ENCODE measurements around the gene MBD2. TPM values are rescaled to one million over a fixed set of nuclear protein-coding genes. Genes with fewer than 3 reads are reported as not detected.
"Not testable (repeated sequence)": the region's sequence is repeated elsewhere in the genome, so short reads cannot be mapped to it uniquely, and the experiment has no call there.

MBD2 gene
- total RNA-seq, 1 experiment from 2014 or later = 36.0 TPM

DNA sequence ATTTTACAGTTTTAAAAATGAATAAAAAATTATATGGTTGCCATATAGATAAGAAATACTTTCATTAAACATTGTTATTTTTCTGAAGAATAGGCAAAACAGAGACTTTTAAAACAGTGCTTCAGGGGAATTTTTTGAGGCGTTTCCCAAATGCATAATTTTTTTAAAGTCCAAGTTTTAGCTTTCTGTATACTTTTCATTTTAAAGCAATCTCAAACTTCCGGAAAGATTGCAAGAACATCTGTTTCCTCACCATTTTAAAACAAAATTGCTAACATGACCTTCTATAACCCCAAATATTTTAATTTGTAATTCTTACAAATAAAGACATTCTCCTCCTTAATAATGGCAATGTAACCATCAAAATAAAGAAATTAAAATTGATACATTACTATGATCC is 15.1 kb upstream of the MBD2 start:
- no peak for DNase-seq (ENCODE audit: low spot score)
- in situ Hi-C loops (cut with HindIII; ENCODE audit: low sequenced_read_pairs) = no loop called here

DNA sequence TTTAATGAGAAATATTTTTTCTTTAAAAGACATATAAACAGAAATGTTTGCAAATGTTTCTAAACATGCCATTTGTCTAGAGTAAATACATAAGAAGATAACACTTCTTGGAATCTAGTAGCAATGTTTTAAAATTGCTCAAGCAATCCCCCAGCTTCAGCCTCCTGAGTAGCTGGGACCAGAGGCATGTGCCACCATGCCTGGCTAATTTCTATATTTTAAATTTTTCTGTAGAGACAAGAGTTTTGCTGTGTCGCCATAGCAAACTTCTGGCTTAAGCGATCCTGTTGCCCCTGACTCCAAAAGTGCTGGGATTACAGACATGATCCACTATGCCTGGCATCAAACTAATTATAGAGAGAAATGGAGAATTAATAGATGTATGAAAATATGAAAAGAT is 14.6 kb upstream of the MBD2 start:
- in situ Hi-C loops (cut with HindIII; ENCODE audit: low sequenced_read_pairs) = no loop called here
- DNase-seq (ENCODE audit: low spot score) = no peak

DNA sequence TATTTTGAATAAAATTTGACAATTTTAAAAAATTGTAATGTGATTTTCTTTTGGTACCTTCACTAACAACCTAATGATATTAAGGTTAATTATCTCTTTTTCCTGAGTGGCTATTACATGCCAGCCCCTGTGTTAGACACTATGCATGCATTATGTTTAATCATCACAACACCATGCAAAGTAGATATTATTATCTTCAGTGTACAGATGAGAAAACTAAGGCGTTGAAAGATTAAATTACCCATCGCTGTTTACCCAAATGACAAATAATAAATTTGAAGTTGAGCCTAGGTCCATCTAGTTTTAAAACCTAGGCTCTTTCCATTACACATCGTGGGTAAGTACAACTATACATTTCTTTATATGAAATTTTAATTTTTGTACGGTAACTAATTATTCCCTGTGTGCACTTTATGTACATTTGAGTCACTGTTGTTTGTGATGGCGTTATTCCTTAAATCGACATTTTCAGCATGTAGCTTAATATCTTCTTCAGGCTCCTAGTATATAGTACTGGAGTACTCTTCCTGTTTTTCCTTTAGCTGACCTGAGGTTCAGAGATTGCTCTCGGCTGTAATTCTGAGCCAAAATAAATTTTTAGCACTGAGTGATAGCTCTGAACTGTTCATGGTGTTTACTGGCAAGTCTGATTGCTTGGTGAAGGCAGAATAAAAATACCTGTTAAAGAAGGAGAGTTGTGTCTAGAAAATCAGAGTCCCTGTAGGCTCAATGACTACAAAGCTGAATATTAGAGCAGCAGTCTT is 13.9 kb upstream of the MBD2 start:
- in situ Hi-C loops (cut with HindIII; ENCODE audit: low sequenced_read_pairs) = no loop called here
- no peak for DNase-seq (ENCODE audit: low spot score)

DNA sequence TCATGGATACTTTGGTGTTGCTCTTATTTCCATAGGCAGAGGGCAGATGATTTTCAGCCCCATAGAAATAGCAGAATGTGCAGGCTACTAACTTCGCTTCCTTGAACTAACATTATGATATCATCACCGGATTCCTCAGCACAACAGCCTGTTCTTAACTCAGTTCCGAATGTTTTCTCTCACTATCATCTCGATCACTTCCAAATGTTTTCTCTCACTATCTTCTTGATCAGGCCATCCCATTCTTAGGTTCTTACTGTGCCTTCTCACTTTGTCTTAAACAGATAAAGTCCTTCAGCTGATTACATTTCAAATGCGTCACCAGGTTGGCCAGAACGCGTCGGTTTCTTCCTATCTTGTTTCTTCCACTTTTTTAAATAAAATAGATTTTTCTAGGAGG is 11.4 kb upstream of the MBD2 start:
- in situ Hi-C loops (cut with HindIII; ENCODE audit: low sequenced_read_pairs) = no loop called here
- DNase-seq (ENCODE audit: low spot score) = no peak

DNA sequence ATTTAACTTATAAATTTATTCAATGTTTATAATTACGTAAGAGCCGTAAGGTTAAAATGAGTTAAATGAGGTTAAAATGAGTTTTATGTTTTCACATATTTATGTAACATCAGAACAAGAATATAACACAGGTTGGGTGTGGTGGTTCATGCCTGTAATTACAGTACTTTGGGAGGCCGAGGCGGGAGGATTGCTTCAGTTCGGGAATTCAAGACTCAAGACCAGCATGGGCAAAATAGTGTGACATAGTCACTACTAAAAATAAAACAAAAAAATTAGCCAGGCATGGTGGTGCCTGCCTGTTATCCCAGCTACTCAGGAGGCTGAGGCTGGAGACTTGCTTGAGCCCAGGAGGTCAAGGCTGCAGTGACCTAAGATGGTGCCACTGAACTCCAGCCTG is 9.3 kb upstream of the MBD2 start:
- no peak for DNase-seq (ENCODE audit: low spot score)
- in situ Hi-C loops (cut with HindIII; ENCODE audit: low sequenced_read_pairs) = no loop called here

DNA sequence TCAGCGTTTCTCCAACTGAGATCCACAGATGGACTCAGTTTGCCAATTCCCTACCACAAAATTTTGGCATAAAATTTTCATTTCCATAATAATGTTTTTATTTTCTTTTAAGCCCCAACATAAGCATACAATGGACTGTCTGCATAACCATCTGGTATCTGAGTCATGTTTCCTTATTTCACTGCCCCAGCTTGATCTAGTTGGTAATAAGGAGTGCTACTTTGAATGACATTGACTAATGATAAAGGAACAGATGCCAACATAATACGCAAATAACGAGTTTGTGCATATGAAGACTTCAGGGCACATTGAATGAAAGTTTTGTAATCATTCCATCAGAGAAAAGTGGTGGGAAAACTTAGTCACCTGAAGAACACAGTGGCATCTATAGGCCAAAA is 8.8 kb upstream of the MBD2 start:
- in situ Hi-C loops (cut with HindIII; ENCODE audit: low sequenced_read_pairs) = no loop called here

DNA sequence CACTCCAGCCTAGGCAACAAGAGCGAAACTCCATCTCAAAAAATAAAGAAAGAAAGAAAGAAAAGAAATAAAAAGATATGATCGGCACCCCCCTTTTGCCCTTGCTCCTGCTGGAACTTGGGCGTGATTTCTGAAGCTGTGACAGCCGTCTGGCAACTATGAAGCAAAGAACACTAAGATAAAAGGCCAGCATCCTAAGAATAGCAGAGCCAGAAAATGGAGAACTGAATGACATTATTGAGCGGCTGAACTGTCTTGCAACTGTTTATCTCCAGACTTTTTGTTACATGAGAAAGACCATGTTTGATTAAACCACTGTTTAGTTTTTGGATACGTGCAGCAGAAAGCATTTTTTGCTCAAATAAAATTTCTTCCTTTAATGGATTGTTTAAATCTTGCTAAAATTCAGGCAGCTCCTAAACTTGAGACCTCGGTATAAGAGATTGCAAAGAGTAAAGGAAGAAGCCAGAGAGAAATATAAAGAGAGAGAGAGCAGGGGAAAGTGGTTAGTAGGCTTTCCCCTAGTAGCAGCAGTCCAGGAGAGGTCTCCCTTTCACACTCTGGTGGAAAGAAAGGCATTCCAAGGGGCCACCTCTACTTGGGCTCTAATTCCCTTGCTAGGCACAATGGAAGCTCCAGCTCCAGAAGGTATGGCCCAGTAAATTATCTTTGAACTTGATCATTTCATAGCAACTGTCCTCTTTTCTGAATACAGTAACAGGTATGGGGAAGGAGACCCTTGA is 8.2 kb upstream of the MBD2 start:
- in situ Hi-C loops (cut with HindIII; ENCODE audit: low sequenced_read_pairs) = no loop called here
- DNase-seq (ENCODE audit: low spot score) = no peak

More for the DNA sequence above, 8.8 kb upstream of the MBD2 start:
- no peak for DNase-seq (ENCODE audit: low spot score)

DNA sequence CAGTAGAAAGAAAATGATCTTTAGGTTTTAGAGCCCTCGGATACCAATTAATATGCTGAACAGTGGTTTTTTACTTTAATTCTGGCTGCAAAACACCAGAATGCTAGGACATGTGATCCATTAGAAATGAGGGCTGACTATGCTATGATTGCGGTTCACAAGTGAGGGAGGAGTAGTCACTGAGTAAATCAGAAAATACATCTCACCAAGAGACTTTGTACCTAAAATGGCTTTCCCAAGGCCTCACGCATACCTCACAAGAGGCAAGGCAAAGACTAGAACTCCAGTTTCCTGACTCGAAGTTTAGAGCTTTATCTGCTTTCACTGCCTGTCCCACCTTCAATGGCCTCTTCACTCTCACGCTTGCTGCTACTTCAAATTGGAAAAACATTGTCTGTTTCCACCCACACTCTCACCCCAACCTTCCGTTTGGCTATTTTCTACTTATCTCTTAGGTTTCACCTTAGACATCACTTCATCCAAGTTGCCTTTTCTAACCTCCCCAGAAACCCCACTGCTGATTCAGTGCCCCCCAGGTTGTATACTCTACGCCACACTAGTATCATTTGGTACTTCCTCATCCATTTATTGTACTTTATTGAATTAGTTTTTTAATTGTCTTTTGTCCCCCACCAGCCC is 5.1 kb upstream of the MBD2 start:
- in situ Hi-C loops (cut with HindIII; ENCODE audit: low sequenced_read_pairs) = no loop called here
- no peak for DNase-seq (ENCODE audit: low spot score)

DNA sequence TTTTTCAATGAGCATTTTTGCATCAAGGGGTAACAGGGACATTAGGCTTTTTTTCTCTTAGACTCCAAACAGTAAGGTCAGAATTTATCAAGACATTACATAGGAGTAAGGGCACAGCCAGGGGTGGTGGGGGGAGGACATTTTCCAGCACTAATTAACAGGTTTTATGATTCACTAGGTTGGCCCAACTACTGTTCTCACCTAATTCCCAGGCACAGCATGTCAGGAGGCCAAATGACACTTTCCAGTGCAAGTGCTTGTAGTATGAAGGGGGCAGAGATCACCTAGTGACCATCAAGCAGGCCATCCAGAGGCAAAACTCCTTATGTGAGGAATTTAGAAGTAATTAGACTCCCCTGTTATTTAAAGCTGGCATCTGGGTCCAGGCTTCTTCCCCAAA is 3.9 kb upstream of the MBD2 start:
- in situ Hi-C loops (cut with HindIII; ENCODE audit: low sequenced_read_pairs) = no loop called here

DNA sequence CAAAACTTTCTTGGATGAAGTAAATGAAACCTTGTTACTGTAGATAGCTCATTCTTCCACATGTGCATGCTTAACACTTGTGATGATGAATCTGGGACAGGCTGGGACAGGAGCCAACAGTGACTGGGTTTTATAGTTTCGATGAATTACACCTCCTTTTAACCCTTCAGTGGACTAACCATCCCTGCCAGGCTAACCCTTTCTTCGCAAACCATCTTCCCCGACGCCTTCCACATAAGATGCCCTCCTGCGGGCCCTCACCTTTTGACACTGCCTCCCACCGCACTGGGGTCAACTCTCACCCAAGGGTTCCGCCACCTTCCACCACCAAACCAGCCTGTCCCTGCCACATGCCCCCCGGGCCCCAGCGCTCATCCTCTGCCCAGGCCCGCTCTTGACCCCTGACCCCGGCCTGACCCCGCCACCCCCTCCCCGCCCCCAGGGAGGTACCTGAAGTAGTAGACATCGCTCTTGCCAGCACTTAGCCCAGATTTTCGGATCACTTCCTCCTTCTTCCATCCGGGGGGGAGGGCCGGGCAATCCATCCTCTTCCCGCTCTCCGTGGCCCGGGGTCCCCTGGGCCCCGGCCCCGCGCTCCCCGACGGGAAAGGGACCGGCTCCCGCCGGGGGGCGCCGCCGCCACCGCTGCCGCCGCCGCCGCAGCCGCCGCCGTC is 764 bp downstream of the MBD2 start:
- in situ Hi-C loops (cut with HindIII; ENCODE audit: low sequenced_read_pairs) = no loop called here
- DNase-seq (ENCODE audit: low spot score) = peak; percentile 49

More for the DNA sequence above, 3.9 kb upstream of the MBD2 start:
- no peak for DNase-seq (ENCODE audit: low spot score)

DNA sequence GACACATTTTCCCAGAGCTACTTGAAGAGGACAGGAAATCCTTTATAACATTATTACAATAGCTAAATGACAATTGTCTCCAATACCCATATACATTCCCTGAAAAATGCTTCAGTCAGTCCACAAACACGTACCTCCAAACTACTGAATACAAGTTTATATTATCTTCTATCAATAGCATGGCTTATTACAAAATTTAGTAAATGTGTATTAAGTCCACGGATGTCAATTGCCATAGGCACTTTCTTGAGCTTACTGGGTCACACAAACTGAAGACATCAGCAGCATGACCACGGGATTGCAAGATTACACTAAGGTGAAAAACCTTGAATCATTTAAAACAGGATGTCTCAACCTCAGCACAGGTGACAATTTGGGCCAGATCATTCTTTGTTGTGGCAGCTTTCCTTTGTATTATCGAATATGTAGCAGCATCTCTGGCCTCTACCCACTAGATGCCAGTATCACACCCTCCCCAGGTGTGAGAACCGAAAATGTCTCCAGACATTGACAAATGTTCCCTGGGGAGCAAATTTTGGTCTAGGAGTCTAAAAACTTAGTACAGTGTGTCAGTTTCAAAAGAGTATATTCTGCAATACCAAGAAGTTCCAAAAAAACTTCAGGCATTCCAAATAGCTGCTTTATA is 1.4 kb downstream of the MBD2 start:
- in situ Hi-C loops (cut with HindIII; ENCODE audit: low sequenced_read_pairs) = no loop called here
- DNase-seq (ENCODE audit: low spot score) = peak; percentile 42

DNA sequence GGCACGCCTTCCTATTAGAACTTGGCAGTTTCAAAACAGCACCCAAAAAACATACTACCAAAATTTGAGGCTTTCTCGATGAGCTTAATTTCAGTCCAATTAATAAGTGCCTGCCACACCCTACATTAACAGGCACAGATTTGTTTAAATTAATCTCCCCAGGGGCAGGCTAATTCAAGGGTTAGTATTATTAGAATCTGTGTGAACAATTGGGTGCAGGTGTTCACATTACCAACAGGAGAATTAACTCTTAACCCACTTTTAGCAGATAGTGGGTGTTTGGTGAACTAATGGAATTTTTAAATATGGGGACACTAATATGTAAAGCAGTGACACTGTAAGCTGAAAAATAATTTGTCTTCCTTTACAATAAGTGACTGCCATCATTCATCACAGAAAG is 4.1 kb downstream of the MBD2 start:
- no peak for DNase-seq (ENCODE audit: low spot score)
- in situ Hi-C loops (cut with HindIII; ENCODE audit: low sequenced_read_pairs) = no loop called here

DNA sequence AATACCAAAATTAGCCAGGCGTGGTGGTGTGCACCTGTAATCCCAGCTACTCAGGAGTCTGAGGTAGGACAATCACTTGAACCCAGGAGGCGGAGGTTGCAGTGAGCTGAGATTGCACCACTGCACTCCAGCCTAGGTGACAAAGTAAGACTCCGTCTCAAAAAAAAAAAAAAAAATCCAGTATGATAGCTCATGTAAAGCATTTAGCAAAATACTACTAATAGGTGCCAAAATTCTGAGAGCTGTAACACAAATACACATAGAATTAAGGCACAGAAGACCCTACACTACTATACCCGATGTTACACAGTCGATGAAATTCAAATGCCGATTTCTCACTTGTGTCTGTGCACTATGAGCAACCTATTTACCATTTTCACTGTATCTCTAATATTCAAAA is 5.7 kb downstream of the MBD2 start:
- in situ Hi-C loops (cut with HindIII; ENCODE audit: low sequenced_read_pairs); DNase-seq (ENCODE audit: low spot score): not testable (repeated sequence)

DNA sequence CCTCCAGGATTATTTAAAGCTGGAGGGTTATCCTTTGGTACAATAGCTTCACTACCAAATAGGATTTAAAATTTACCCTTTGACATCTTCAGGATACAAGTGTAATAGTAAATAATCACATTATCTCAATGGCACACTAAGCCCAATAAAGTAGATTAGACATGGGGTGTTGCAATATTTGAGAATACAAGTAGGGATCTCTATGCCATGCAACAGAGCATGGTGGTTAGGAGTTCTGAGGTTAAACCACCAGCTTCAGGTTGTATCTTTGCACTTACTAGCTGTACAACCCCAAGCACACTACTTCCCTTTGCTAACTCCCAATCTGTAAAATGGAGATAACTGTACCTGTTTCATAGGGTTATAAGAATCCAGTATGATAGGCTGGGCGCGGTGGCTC is 6.2 kb downstream of the MBD2 start:
- DNase-seq (ENCODE audit: low spot score) = no peak
- in situ Hi-C loops (cut with HindIII; ENCODE audit: low sequenced_read_pairs) = no loop called here

DNA sequence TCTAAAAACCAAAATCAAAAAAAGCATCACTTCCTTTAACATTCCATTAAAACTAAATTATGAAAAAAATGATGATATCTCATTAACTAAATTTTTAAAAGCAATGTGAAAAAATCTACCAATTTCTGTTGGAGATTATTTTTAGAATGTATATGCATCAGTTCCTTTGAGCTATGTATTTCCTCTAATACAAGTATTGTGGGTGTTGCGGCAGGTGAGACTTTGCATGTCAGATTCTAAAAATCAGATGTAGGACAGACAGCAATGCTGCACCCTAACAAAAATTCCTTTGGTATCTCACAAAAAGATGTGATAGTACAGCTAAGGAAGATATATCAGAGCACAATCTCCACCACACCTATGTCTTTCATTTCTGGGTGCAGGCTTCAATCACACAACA is 6.8 kb downstream of the MBD2 start:
- no peak for DNase-seq (ENCODE audit: low spot score)
- in situ Hi-C loops (cut with HindIII; ENCODE audit: low sequenced_read_pairs) = no loop called here

DNA sequence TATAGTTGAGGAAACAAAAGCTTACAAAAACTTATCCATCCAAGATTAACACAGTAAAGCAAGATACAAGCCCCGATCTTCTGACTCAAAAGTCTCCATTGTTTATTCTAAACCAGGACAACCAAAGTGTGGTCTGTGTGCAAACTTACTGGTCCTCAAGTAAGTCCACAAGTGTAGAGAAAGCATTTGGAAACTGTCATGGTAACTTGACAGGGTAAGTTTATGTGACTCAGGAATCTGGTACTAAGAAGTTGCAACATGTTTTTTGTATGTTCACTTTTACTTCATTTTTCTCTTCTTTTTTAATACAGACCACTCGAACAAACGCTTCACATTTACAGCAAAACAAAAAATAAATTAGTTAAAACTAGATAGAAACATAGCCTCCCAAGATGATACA is 9.4 kb downstream of the MBD2 start:
- in situ Hi-C loops (cut with HindIII; ENCODE audit: low sequenced_read_pairs) = no loop called here
- DNase-seq (ENCODE audit: low spot score) = no peak

DNA sequence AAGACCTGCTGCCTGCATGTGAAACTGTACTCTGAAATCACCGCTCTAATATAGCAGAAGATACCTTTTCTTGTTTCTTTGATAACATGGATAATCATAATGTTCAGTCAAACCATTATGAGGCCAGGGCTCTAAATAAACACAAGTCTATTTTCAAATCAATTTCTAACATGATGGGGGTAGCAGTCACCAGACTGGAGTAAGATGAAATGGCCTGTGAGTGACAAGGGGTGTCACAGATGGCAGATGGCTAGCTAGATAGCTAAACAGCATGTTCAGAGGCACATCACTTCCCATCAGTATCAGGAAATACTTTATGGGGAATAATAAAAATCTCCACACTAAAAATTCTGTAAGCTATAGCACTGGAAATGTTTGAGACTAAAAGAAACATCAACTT is 14.0 kb downstream of the MBD2 start:
- in situ Hi-C loops (cut with HindIII; ENCODE audit: low sequenced_read_pairs) = no loop called here
- no peak for DNase-seq (ENCODE audit: low spot score)

DNA sequence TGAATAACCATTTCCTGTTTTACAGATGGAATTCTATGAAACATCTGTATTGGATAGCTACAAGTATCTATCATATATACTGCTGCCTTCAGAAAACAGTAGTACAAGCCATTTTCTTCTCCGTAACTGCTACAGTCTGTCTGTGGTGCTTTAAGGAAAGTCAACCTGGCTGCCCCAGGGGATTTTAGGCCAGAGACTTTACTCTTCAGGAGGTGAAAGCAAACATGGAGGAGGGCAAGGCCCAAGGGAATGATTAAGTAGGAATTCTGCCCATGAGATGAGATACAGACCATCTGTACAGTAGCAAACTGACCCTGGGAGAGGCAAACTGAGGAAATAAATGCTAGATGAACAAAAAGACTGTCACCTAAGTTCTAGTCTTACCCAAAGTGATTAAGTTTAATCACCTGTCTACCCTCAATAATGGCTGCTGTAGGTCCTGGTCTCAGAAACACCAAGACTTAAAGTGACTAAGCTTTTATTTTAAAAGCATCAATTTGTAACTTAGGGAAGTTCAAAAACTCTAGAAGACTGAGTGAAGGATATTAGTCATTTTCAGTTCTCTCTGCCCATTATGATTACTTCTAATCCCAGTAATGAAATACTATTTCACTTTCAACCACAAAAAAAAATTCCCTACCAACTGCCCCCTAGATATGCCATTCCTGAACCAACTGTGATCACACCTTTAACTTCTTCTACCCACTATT is 14.8 kb downstream of the MBD2 start:
- in situ Hi-C loops (cut with HindIII; ENCODE audit: low sequenced_read_pairs) = no loop called here
- DNase-seq (ENCODE audit: low spot score) = no peak

DNA sequence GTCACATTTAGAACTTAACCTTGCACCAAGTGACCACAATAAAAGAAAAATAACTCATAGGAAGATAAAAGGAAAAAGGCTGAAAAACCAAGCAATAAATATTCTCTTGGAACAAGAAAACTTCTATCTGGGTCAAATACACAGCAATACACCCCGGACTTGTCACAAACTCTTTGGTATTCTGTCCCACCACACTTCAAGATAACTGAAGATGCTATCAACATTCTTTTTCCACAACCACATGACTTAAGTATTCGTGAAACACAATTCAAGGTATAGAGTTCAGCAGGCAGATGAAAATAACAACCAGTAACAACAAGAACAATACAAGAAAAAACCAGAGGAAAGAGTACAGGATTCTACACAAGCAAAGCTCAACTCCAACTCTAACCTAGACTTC is 18.0 kb downstream of the MBD2 start:
- in situ Hi-C loops (cut with HindIII; ENCODE audit: low sequenced_read_pairs) = no loop called here

More for the DNA sequence above, 18.0 kb downstream of the MBD2 start:
- DNase-seq (ENCODE audit: low spot score) = no peak
